CD8-positive, alpha-beta memory T cell (primary cell): ENCODE results near the gene TRPM4. TPM values are rescaled to one million over a fixed set of nuclear protein-coding genes. Genes with fewer than 3 reads are reported as not detected.
"Not testable (repeated sequence)": the region's sequence is repeated elsewhere in the genome, so short reads cannot be mapped to it uniquely, and the experiment has no call there.

Experiments used
- CTCF ChIA-PET: fragments of 350-600 bp; sonication (Branson Sonifier 250); formaldehyde crosslinking; loops from one replicate; lab custom pipeline; 2021; ENCODE audit warnings: antibody characterized with exemption; lab: Charles Lee
- POLR2A ChIA-PET: fragments of 350-600 bp; sonication (Branson Sonifier 250); formaldehyde crosslinking; loops from one replicate; lab custom pipeline; 2021; ENCODE audit warnings: antibody characterized with exemption; lab: Charles Lee
- DNase-seq, 5 donors: peaks; one replicate each; pipeline versions ENCODE4 v3.0.0 to v3.0.0-alpha.2; 2020 to 2022; ENCODE audit warnings: mixed read lengths in 1 of 5
- H3K27ac ChIP-seq: one replicate; pipeline ENCODE4 v1.7.0; 2013; ENCODE audit warnings: low read depth, mild to moderate bottlenecking, low read length, moderate library complexity
- H3K27me3 ChIP-seq: 2 replicates; pipeline ENCODE4 v1.7.0; 2013; ENCODE audit warnings: low read length, mild to moderate bottlenecking; ENCODE audit not compliant: insufficient read depth, poor library complexity, severe bottlenecking
- H3K36me3 ChIP-seq: 2 replicates; pipeline ENCODE4 v1.7.0; 2013; ENCODE audit warnings: mild to moderate bottlenecking, low read length, moderate library complexity; ENCODE audit not compliant: insufficient read depth
- H3K4me1 ChIP-seq: 2 replicates; pipeline ENCODE4 v1.7.0; 2013; ENCODE audit warnings: mild to moderate bottlenecking, low read length, moderate library complexity; ENCODE audit not compliant: insufficient read depth
- H3K4me3 ChIP-seq: 2 replicates; pipeline ENCODE4 v1.7.0; 2013; ENCODE audit warnings: mild to moderate bottlenecking, low read length
- H3K9me3 ChIP-seq: 2 replicates; pipeline ENCODE4 v1.7.0; 2013; ENCODE audit warnings: mild to moderate bottlenecking, low read length
- H3K27ac Mint-ChIP-seq, 8 donors: one replicate each; pipeline ENCODE4 v1.8.0; 2020 to 2021; ENCODE audit warnings: mixed read lengths in 8 of 8, mild to moderate bottlenecking in 6 of 8, inconsistent platforms in 3 of 8, moderate library complexity in 3 of 8
- H3K27me3 Mint-ChIP-seq, 2 donors: one replicate each; pipeline ENCODE4 v1.8.0; 2020 to 2021; ENCODE audit warnings: mixed read lengths in 2 of 2, mild to moderate bottlenecking in 1 of 2, moderate library complexity in 1 of 2
- H3K36me3 Mint-ChIP-seq, 3 donors: one replicate each; pipeline ENCODE4 v1.8.0; 2020 to 2021; ENCODE audit warnings: mixed read lengths in 3 of 3, inconsistent platforms in 1 of 3, mild to moderate bottlenecking in 1 of 3
- H3K4me1 Mint-ChIP-seq, 3 donors: one replicate each; pipeline ENCODE4 v1.8.0; 2020 to 2021; ENCODE audit warnings: mixed read lengths in 3 of 3, inconsistent platforms in 1 of 3, mild to moderate bottlenecking in 1 of 3
- H3K4me3 Mint-ChIP-seq, 7 donors: one replicate each; pipeline ENCODE4 v1.8.0; 2020 to 2021; ENCODE audit warnings: mixed read lengths in 7 of 7, mild to moderate bottlenecking in 6 of 7, moderate library complexity in 4 of 7, inconsistent platforms in 2 of 7
- H3K9me3 Mint-ChIP-seq, 5 donors: one replicate each; pipeline ENCODE4 v1.8.0; 2020 to 2022; ENCODE audit warnings: mixed read lengths in 5 of 5, mild to moderate bottlenecking in 3 of 5, moderate library complexity in 2 of 5, inconsistent platforms in 1 of 5
- polyA plus RNA-seq: library from polyadenylated mRNA; unstranded; fragments of 300-500 nt; fragmentation: Illumina TruSeq; gene quantifications from one replicate; pipeline ENCODE4 v1.2.3, GENCODE V29; 2021
- total RNA-seq, 2 experiments: library from RNA; stranded (reverse); gene quantifications; one replicate each; pipeline ENCODE4 v1.2.3, GENCODE V29; 2021

Gene TRPM4
- total and polyA plus RNA-seq, 3 experiments from 2014 or later = not detected

GRCh38 chr19:49120868-49121267 lies 36.7 kb upstream of the TRPM4 start:
- H3K27ac ChIP-seq = no peak overlapping the region
- no peaks in the 10 kb centered on the region for H3K36me3 ChIP-seq
- no peak for DNase-seq
- H3K9me3 ChIP-seq = no peaks in the 10 kb centered on the region
- peaks cover 9% of the 10 kb centered on the region for H3K4me1 ChIP-seq
- H3K4me3 Mint-ChIP-seq = peak overlapping the region; percentile 52 to 86 (median 69)
- no peaks in the 10 kb centered on the region for H3K9me3 Mint-ChIP-seq
- H3K27me3 ChIP-seq = no peaks in the 10 kb centered on the region
- ChIA-PET POLR2A (no interaction called here), CTCF (interaction anchor here (0.9 to 2.3 kb wide), 4 partner anchors 14 to 127 kb away, joined by 3 to 5 read pairs (median 4); partner anchors contain the start of genes GYS1 and RUVBL2)
- no peak overlapping the region for H3K4me3 ChIP-seq
- H3K4me1 Mint-ChIP-seq = peaks cover 28 to 38% (median 33%) of the 10 kb centered on the region in 3 donors
- H3K27me3 Mint-ChIP-seq = no peaks in the 10 kb centered on the region
- peak overlapping the region in 5 of 8 donors; percentile 4 to 72 (median 29) for H3K27ac Mint-ChIP-seq
- peaks cover 0 to 3% (median 0%) of the 10 kb centered on the region in 3 donors for H3K36me3 Mint-ChIP-seq

DNA sequence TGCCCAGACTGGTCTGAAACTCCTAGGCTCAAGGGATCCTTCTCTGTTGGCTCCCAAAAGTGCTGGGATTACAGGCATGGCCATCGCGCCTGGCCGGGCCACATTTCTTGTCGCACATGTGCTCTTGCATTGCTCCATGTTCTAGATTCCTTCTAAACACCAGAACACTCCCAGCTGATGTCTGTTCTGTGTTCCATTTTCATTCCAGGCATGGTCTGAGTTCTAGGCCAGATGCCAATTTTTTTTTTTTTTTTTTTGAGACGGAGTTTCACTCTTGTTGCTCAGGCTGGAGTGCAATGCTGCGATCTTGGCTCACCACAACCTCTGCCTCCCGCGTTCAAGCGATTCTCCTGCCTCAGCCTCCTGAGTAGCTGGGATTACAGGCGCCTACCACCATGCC lies 35.8 kb upstream of the TRPM4 start:
- H3K9me3 ChIP-seq, H3K36me3 Mint-ChIP-seq, H3K4me3 ChIP-seq, H3K4me1 ChIP-seq, H3K27ac ChIP-seq, H3K27ac Mint-ChIP-seq, H3K36me3 ChIP-seq, DNase-seq, H3K27me3 ChIP-seq, H3K27me3 Mint-ChIP-seq, POLR2A ChIA-PET, H3K9me3 Mint-ChIP-seq: not testable (repeated sequence)
- Mint-ChIP-seq H3K4me3 (peak overlapping the region in 2 of 7 donors; percentile 27 to 79), H3K4me1 (peaks cover 21 to 30% (median 25%) of the 10 kb centered on the region in 3 donors)
- CTCF ChIA-PET = interaction anchor here (1.1 to 2.3 kb wide), 2 partner anchors 15 to 128 kb away, joined by 3 to 5 read pairs; partner anchors contain the start of genes GYS1 and RUVBL2

- POLR2A ChIA-PET, H3K27ac ChIP-seq, H3K27me3 ChIP-seq, DNase-seq, H3K4me1 ChIP-seq, H3K36me3 Mint-ChIP-seq, CTCF ChIA-PET, H3K27ac Mint-ChIP-seq, H3K9me3 Mint-ChIP-seq, H3K27me3 Mint-ChIP-seq, H3K36me3 ChIP-seq, H3K9me3 ChIP-seq, H3K4me3 ChIP-seq: not testable (repeated sequence)
- Mint-ChIP-seq H3K4me1 (peaks cover 14 to 24% (median 16%) of the 10 kb centered on the region in 3 donors), H3K4me3 (peak overlapping the region in 1 of 7 donors; percentile 76)
Observed at GRCh38 chr19:49123285-49123684, 34.3 kb upstream of the TRPM4 start.

GRCh38 chr19:49125025-49125731 lies 32.4 kb upstream of the TRPM4 start:
- ChIA-PET CTCF (interaction anchor here (0.8 to 1.4 kb wide), 4 partner anchors 10 to 132 kb away, joined by 3 to 4 read pairs (median 3); partner anchors contain the start of genes GYS1 and RUVBL2), POLR2A (interaction anchor here (0.5 kb wide), 1 partner anchor 8 kb away, joined by 3 read pairs; no protein-coding TSS in a partner anchor)
- no peak overlapping the region for H3K27ac ChIP-seq
- Mint-ChIP-seq H3K9me3 (no peaks in the 10 kb centered on the region), H3K4me3 (no peak overlapping the region), H3K4me1 (peaks cover 19 to 24% (median 21%) of the 10 kb centered on the region in 3 donors), H3K27me3 (peaks cover 0 to 3% of the 10 kb centered on the region in 2 donors), H3K27ac (no peak overlapping the region), H3K36me3 (no peaks in the 10 kb centered on the region)
- no peak overlapping the region for H3K4me3 ChIP-seq
- no peak for DNase-seq
- no peaks in the 10 kb centered on the region for H3K9me3 ChIP-seq
- no peaks in the 10 kb centered on the region for H3K36me3 ChIP-seq
- H3K27me3 ChIP-seq = no peaks in the 10 kb centered on the region
- H3K4me1 ChIP-seq = peaks cover 12% of the 10 kb centered on the region

GRCh38 chr19:49126575-49126974 lies 31.0 kb upstream of the TRPM4 start:
- Histone ChIP-seq H3K4me3 (no peak overlapping the region), H3K27me3 (no peaks in the 10 kb centered on the region), H3K4me1 (peaks cover 12% of the 10 kb centered on the region), H3K36me3 (no peaks in the 10 kb centered on the region), H3K27ac (no peak overlapping the region), H3K9me3 (no peaks in the 10 kb centered on the region)
- no peak overlapping the region for H3K4me3 Mint-ChIP-seq
- ChIA-PET CTCF (interaction anchor here (0.7 to 1.7 kb wide), 3 partner anchors 13 to 305 kb away, joined by 3 to 5 read pairs (median 4); partner anchors contain the start of gene LIN7B), POLR2A (interaction anchor here (2.9 kb wide), 1 partner anchor 12 kb away, joined by 15 read pairs; the partner anchor contains the start of gene LIN7B)
- H3K4me1 Mint-ChIP-seq = peaks cover 11 to 15% (median 14%) of the 10 kb centered on the region in 3 donors
- DNase-seq = no peak
- H3K36me3 Mint-ChIP-seq = no peaks in the 10 kb centered on the region
- H3K27me3 Mint-ChIP-seq = peaks cover 0 to 3% of the 10 kb centered on the region in 2 donors
- H3K27ac Mint-ChIP-seq = no peak overlapping the region
- H3K9me3 Mint-ChIP-seq = no peaks in the 10 kb centered on the region

- not testable (repeated sequence) for H3K27me3 Mint-ChIP-seq, H3K36me3 ChIP-seq, H3K27ac ChIP-seq, H3K4me3 ChIP-seq, H3K9me3 Mint-ChIP-seq, H3K36me3 Mint-ChIP-seq, H3K27me3 ChIP-seq, H3K9me3 ChIP-seq, DNase-seq
- ChIA-PET CTCF (interaction anchor here (0.7 to 3.9 kb wide), 11 partner anchors 8 to 332 kb away, joined by 3 to 16 read pairs (median 4); partner anchors contain the start of genes GYS1, LIN7B, PPFIA3 and RUVBL2), POLR2A (interaction anchor here (1.8 to 2.9 kb wide), 2 partner anchors 13 to 134 kb away, joined by 5 to 15 read pairs; partner anchors contain the start of genes GYS1, LIN7B and RUVBL2)
- Mint-ChIP-seq H3K4me3 (peak overlapping the region in 1 of 7 donors; percentile 92), H3K27ac (peak overlapping the region in 1 of 8 donors; percentile 66), H3K4me1 (peaks cover 11 to 15% (median 14%) of the 10 kb centered on the region in 3 donors)
- H3K4me1 ChIP-seq = peaks cover 12% of the 10 kb centered on the region
Observed at GRCh38 chr19:49127225-49127624, 30.4 kb upstream of the TRPM4 start.

GRCh38 chr19:49127674-49128544 lies 29.7 kb upstream of the TRPM4 start:
- peaks cover 0 to 3% of the 10 kb centered on the region in 2 donors for H3K27me3 Mint-ChIP-seq
- no peaks in the 10 kb centered on the region for H3K36me3 ChIP-seq
- no peaks in the 10 kb centered on the region for H3K9me3 ChIP-seq
- peaks cover 11 to 19% (median 17%) of the 10 kb centered on the region in 3 donors for H3K4me1 Mint-ChIP-seq
- no peaks in the 10 kb centered on the region for H3K9me3 Mint-ChIP-seq
- peak overlapping the region; percentile 59 for H3K27ac ChIP-seq
- POLR2A ChIA-PET = interaction anchor here (0.7 to 2.9 kb wide), 3 partner anchors 11 to 134 kb away, joined by 3 to 15 read pairs (median 5); partner anchors contain the start of genes GYS1, LIN7B and RUVBL2
- peak overlapping the region; percentile 73 for H3K4me3 ChIP-seq
- H3K36me3 Mint-ChIP-seq = no peaks in the 10 kb centered on the region
- CTCF ChIA-PET = interaction anchor here (0.9 to 3.9 kb wide), 10 partner anchors 8 to 333 kb away, joined by 3 to 16 read pairs (median 4); partner anchors contain the start of genes GYS1, LIN7B, PPFIA3 and RUVBL2
- peak; percentile 91 to 95 (median 94) for DNase-seq
- peak overlapping the region in 7 of 8 donors; percentile 8 to 92 (median 89) for H3K27ac Mint-ChIP-seq
- no peaks in the 10 kb centered on the region for H3K27me3 ChIP-seq
- peaks cover 12% of the 10 kb centered on the region for H3K4me1 ChIP-seq
- H3K4me3 Mint-ChIP-seq = peak overlapping the region; percentile 64 to 93 (median 91)
